Measurements from ENCODE around the gene ITGA5. TPM values are rescaled to one million over a fixed set of nuclear protein-coding genes. Genes with fewer than 3 reads are reported as not detected.

Gene ITGA5
- total and polyA plus RNA-seq, 9 of the 15 experiments (the other 6 are each of a cell fraction or from before 2014, with no cell fraction given), result 9.1 to 82.1 (median 47.4) TPM

GRCh38 chr12:54439521-54440255, 20.6 kb upstream of the ITGA5 start (continued):
- TF ChIP-seq, protein P1, sequence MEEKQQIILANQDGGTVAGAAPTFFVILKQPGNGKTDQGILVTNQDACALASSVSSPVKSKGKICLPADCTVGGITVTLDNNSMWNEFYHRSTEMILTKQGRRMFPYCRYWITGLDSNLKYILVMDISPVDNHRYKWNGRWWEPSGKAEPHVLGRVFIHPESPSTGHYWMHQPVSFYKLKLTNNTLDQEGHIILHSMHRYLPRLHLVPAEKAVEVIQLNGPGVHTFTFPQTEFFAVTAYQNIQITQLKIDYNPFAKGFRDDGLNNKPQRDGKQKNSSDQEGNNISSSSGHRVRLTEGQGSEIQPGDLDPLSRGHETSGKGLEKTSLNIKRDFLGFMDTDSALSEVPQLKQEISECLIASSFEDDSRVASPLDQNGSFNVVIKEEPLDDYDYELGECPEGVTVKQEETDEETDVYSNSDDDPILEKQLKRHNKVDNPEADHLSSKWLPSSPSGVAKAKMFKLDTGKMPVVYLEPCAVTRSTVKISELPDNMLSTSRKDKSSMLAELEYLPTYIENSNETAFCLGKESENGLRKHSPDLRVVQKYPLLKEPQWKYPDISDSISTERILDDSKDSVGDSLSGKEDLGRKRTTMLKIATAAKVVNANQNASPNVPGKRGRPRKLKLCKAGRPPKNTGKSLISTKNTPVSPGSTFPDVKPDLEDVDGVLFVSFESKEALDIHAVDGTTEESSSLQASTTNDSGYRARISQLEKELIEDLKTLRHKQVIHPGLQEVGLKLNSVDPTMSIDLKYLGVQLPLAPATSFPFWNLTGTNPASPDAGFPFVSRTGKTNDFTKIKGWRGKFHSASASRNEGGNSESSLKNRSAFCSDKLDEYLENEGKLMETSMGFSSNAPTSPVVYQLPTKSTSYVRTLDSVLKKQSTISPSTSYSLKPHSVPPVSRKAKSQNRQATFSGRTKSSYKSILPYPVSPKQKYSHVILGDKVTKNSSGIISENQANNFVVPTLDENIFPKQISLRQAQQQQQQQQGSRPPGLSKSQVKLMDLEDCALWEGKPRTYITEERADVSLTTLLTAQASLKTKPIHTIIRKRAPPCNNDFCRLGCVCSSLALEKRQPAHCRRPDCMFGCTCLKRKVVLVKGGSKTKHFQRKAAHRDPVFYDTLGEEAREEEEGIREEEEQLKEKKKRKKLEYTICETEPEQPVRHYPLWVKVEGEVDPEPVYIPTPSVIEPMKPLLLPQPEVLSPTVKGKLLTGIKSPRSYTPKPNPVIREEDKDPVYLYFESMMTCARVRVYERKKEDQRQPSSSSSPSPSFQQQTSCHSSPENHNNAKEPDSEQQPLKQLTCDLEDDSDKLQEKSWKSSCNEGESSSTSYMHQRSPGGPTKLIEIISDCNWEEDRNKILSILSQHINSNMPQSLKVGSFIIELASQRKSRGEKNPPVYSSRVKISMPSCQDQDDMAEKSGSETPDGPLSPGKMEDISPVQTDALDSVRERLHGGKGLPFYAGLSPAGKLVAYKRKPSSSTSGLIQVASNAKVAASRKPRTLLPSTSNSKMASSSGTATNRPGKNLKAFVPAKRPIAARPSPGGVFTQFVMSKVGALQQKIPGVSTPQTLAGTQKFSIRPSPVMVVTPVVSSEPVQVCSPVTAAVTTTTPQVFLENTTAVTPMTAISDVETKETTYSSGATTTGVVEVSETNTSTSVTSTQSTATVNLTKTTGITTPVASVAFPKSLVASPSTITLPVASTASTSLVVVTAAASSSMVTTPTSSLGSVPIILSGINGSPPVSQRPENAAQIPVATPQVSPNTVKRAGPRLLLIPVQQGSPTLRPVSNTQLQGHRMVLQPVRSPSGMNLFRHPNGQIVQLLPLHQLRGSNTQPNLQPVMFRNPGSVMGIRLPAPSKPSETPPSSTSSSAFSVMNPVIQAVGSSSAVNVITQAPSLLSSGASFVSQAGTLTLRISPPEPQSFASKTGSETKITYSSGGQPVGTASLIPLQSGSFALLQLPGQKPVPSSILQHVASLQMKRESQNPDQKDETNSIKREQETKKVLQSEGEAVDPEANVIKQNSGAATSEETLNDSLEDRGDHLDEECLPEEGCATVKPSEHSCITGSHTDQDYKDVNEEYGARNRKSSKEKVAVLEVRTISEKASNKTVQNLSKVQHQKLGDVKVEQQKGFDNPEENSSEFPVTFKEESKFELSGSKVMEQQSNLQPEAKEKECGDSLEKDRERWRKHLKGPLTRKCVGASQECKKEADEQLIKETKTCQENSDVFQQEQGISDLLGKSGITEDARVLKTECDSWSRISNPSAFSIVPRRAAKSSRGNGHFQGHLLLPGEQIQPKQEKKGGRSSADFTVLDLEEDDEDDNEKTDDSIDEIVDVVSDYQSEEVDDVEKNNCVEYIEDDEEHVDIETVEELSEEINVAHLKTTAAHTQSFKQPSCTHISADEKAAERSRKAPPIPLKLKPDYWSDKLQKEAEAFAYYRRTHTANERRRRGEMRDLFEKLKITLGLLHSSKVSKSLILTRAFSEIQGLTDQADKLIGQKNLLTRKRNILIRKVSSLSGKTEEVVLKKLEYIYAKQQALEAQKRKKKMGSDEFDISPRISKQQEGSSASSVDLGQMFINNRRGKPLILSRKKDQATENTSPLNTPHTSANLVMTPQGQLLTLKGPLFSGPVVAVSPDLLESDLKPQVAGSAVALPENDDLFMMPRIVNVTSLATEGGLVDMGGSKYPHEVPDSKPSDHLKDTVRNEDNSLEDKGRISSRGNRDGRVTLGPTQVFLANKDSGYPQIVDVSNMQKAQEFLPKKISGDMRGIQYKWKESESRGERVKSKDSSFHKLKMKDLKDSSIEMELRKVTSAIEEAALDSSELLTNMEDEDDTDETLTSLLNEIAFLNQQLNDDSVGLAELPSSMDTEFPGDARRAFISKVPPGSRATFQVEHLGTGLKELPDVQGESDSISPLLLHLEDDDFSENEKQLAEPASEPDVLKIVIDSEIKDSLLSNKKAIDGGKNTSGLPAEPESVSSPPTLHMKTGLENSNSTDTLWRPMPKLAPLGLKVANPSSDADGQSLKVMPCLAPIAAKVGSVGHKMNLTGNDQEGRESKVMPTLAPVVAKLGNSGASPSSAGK (IDR thresholded peaks at IDR 0.05), result no peak
- TF ChIP-seq ID3 (CRISPR knock-in tag; IDR thresholded peaks at IDR 0.05) (no peak), ID3 (tag; IDR thresholded peaks at IDR 0.05) (no peak), KDM4B (IDR thresholded peaks at IDR 0.05; ENCODE audit: borderline replicate concordance in 2 of 2, low read depth in 1 of 2) (no peak), TAF1 (IDR thresholded peaks at IDR 0.05; ENCODE audit: control insufficient read depth, extremely low read depth, insufficient read depth, low read length, severe bottlenecking) (no peak), TAL1 (IDR thresholded peaks at IDR 0.05) (no peak), NEUROD1 (IDR thresholded peaks at IDR 0.05; ENCODE audit: borderline replicate concordance, low read depth, low read length, partially characterized antibody) (no peak), KLF6 (CRISPR knock-in tag; IDR thresholded peaks at IDR 0.05; ENCODE audit: borderline replicate concordance) (no peak), CBX3 (IDR thresholded peaks at IDR 0.05; ENCODE audit: borderline replicate concordance in 1 of 2, low read length in 2 of 2) (no peak), ETS2 (tag; IDR thresholded peaks at IDR 0.05; ENCODE audit: borderline replicate concordance, poor library complexity, severe bottlenecking) (no peak), KAT8 (IDR thresholded peaks at IDR 0.05; ENCODE audit: low read depth) (no peak), PRPF4 (IDR thresholded peaks at IDR 0.05; ENCODE audit: insufficient read depth, low read depth, low read length, poor library complexity, severe bottlenecking) (no peak), MTF1 (CRISPR knock-in tag; IDR thresholded peaks at IDR 0.05; ENCODE audit: borderline replicate concordance) (no peak), MCM5 (IDR thresholded peaks at IDR 0.05; ENCODE audit: low read depth) (no peak)
